Effector memory CD8-positive, alpha-beta T cell (primary cell): ENCODE measurements around the gene OPRL1.

ENCODE experiments used
- ATAC-seq: fragments of 150-1000 bp; cut with Tn5 transposase; replicated peaks from 2 replicates; pipeline ENCODE4 v1.10.0; 2021; ENCODE audit warnings: mild to moderate bottlenecking, moderate library complexity
- DNase-seq, 3 experiments: peaks; one replicate each; pipeline ENCODE4 v3.0.0; 2021
- H3K27ac Mint-ChIP-seq, 2 donors: one replicate each; pipeline ENCODE4 v1.8.0; 2022; ENCODE audit warnings: mild to moderate bottlenecking in 2 of 2, mixed read lengths in 2 of 2, moderate library complexity in 2 of 2
- H3K27me3 Mint-ChIP-seq, 2 donors: one replicate each; pipeline ENCODE4 v1.8.0; 2022; ENCODE audit warnings: mixed read lengths in 2 of 2
- H3K36me3 Mint-ChIP-seq: one replicate; pipeline ENCODE4 v1.8.0; 2022; ENCODE audit warnings: mild to moderate bottlenecking, moderate library complexity, mixed read lengths; ENCODE audit not compliant: insufficient read depth
- H3K4me1 Mint-ChIP-seq, 2 donors: one replicate each; pipeline ENCODE4 v1.8.0; 2022; ENCODE audit warnings: low read depth in 2 of 2, mixed read lengths in 2 of 2
- H3K4me3 Mint-ChIP-seq, 2 donors: one replicate each; pipeline ENCODE4 v1.8.0; 2022; ENCODE audit warnings: mild to moderate bottlenecking in 2 of 2, mixed read lengths in 2 of 2, moderate library complexity in 2 of 2
- H3K9me3 Mint-ChIP-seq, 2 donors: one replicate each; pipeline ENCODE4 v1.8.0; 2022; ENCODE audit warnings: mixed read lengths in 2 of 2

OPRL1 gene

GRCh38 chr20:64038565-64039292 lies 41.2 kb upstream of the OPRL1 start:
- H3K4me1 Mint-ChIP-seq: peaks cover 23 to 38% of the 10 kb centered on the region in 2 donors
- peaks cover 19% of the 10 kb centered on the region for H3K36me3 Mint-ChIP-seq
- H3K27me3 Mint-ChIP-seq: no peaks in the 10 kb centered on the region
- no peak overlapping the region for H3K27ac Mint-ChIP-seq
- DNase-seq (peak; percentile 62 to 76 (median 75)), ATAC-seq (peak; percentile 74)
- peak overlapping the region; percentile 69 to 75 for H3K4me3 Mint-ChIP-seq
- H3K9me3 Mint-ChIP-seq: no peaks in the 10 kb centered on the region

GRCh38 chr20:64039293-64040160 lies 40.4 kb upstream of the OPRL1 start:
- Mint-ChIP-seq H3K4me3 (peak overlapping the region; percentile 69 to 75), H3K27me3 (peaks cover 0 to 4% of the 10 kb centered on the region in 2 donors), H3K9me3 (no peaks in the 10 kb centered on the region), H3K27ac (no peak overlapping the region), H3K36me3 (peaks cover 17% of the 10 kb centered on the region), H3K4me1 (peaks cover 20 to 36% of the 10 kb centered on the region in 2 donors)
- ATAC-seq (no peak), DNase-seq (no peak)

- Mint-ChIP-seq H3K4me1 (peaks cover 15 to 30% of the 10 kb centered on the region in 2 donors), H3K9me3 (no peaks in the 10 kb centered on the region), H3K4me3 (peak overlapping the region; percentile 69 to 78), H3K27ac (no peak overlapping the region), H3K27me3 (peaks cover 0 to 13% of the 10 kb centered on the region in 2 donors), H3K36me3 (peaks cover 10% of the 10 kb centered on the region)
- ATAC-seq (no peak), DNase-seq (no peak)
Observed at GRCh38 chr20:64040231-64041039, 39.4 kb upstream of the OPRL1 start.

GRCh38 chr20:64041040-64041780 lies 38.7 kb upstream of the OPRL1 start:
- DNase-seq: no peak
- no peak for ATAC-seq
- Mint-ChIP-seq H3K4me3 (peak overlapping the region; percentile 37 to 78), H3K36me3 (peaks cover 10% of the 10 kb centered on the region), H3K4me1 (peaks cover 15 to 33% of the 10 kb centered on the region in 2 donors), H3K27me3 (peaks cover 6 to 20% of the 10 kb centered on the region in 2 donors), H3K9me3 (no peaks in the 10 kb centered on the region), H3K27ac (no peak overlapping the region)

GRCh38 chr20:64041781-64042053 lies 38.2 kb upstream of the OPRL1 start:
- no peak for ATAC-seq
- H3K9me3 Mint-ChIP-seq: no peaks in the 10 kb centered on the region
- H3K27me3 Mint-ChIP-seq: peaks cover 11 to 26% of the 10 kb centered on the region in 2 donors
- DNase-seq: no peak
- peaks cover 14 to 33% of the 10 kb centered on the region in 2 donors for H3K4me1 Mint-ChIP-seq
- H3K27ac Mint-ChIP-seq: peak overlapping the region in 1 of 2 donors; percentile 59
- peak overlapping the region; percentile 76 to 78 for H3K4me3 Mint-ChIP-seq
- H3K36me3 Mint-ChIP-seq: peaks cover 12% of the 10 kb centered on the region

GRCh38 chr20:64042054-64042781 lies 37.7 kb upstream of the OPRL1 start:
- ATAC-seq (no peak), DNase-seq (no peak)
- H3K4me1 Mint-ChIP-seq: peaks cover 15 to 29% of the 10 kb centered on the region in 2 donors

GRCh38 chr20:64043768-64044167 lies 36.1 kb upstream of the OPRL1 start:
- H3K36me3 Mint-ChIP-seq: peaks cover 5% of the 10 kb centered on the region
- no peak for DNase-seq
- peaks cover 19 to 38% of the 10 kb centered on the region in 2 donors for H3K27me3 Mint-ChIP-seq
- ATAC-seq: no peak
- H3K4me1 Mint-ChIP-seq: peaks cover 14 to 22% of the 10 kb centered on the region in 2 donors
- H3K4me3 Mint-ChIP-seq: peak overlapping the region; percentile 63 to 64
- peak overlapping the region in 1 of 2 donors; percentile 50 for H3K27ac Mint-ChIP-seq
- no peaks in the 10 kb centered on the region for H3K9me3 Mint-ChIP-seq

More at GRCh38 chr20:64042054-64042781, 37.7 kb upstream of the OPRL1 start:
- Mint-ChIP-seq H3K27me3 (peaks cover 16 to 31% of the 10 kb centered on the region in 2 donors), H3K9me3 (no peaks in the 10 kb centered on the region), H3K27ac (peak overlapping the region; percentile 59 to 67), H3K36me3 (peaks cover 13% of the 10 kb centered on the region), H3K4me3 (peak overlapping the region; percentile 76 to 78)

- DNase-seq (no peak), ATAC-seq (no peak)
- Mint-ChIP-seq H3K36me3 (peaks cover 5% of the 10 kb centered on the region), H3K9me3 (no peaks in the 10 kb centered on the region), H3K27ac (no peak overlapping the region), H3K27me3 (peaks cover 19 to 38% of the 10 kb centered on the region in 2 donors), H3K4me1 (peaks cover 14 to 19% of the 10 kb centered on the region in 2 donors), H3K4me3 (no peak overlapping the region)
Observed at GRCh38 chr20:64044484-64045247, 35.2 kb upstream of the OPRL1 start.

GRCh38 chr20:64045346-64046011 lies 34.4 kb upstream of the OPRL1 start:
- no peak for ATAC-seq
- peaks cover 13 to 14% of the 10 kb centered on the region in 2 donors for H3K4me1 Mint-ChIP-seq
- peaks cover 5% of the 10 kb centered on the region for H3K36me3 Mint-ChIP-seq
- H3K27me3 Mint-ChIP-seq: peaks cover 19 to 44% of the 10 kb centered on the region in 2 donors
- H3K27ac Mint-ChIP-seq: peak overlapping the region in 1 of 2 donors; percentile 23
- no peaks in the 10 kb centered on the region for H3K9me3 Mint-ChIP-seq
- DNase-seq: no peak
- H3K4me3 Mint-ChIP-seq: no peak overlapping the region

GRCh38 chr20:64047046-64047389 lies 32.9 kb upstream of the OPRL1 start:
- peaks cover 5% of the 10 kb centered on the region for H3K36me3 Mint-ChIP-seq
- H3K27ac Mint-ChIP-seq: no peak overlapping the region
- no peaks in the 10 kb centered on the region for H3K9me3 Mint-ChIP-seq
- peak overlapping the region; percentile 19 to 50 for H3K4me3 Mint-ChIP-seq
- no peak for DNase-seq
- H3K4me1 Mint-ChIP-seq: peaks cover 13 to 14% of the 10 kb centered on the region in 2 donors
- H3K27me3 Mint-ChIP-seq: peaks cover 34 to 59% of the 10 kb centered on the region in 2 donors
- no peak for ATAC-seq

GRCh38 chr20:64047968-64048401 lies 31.9 kb upstream of the OPRL1 start:
- no peak overlapping the region for H3K27ac Mint-ChIP-seq
- peaks cover 13 to 14% of the 10 kb centered on the region in 2 donors for H3K4me1 Mint-ChIP-seq
- H3K27me3 Mint-ChIP-seq: peaks cover 37 to 67% of the 10 kb centered on the region in 2 donors
- ATAC-seq (peak; percentile 28), DNase-seq (no peak)
- H3K4me3 Mint-ChIP-seq: peak overlapping the region in 1 of 2 donors; percentile 21
- no peaks in the 10 kb centered on the region for H3K9me3 Mint-ChIP-seq
- H3K36me3 Mint-ChIP-seq: peaks cover 5% of the 10 kb centered on the region
